ENCODE measurements around the gene BCR.

Gene BCR

GRCh38 chr22:23274146-23274526 lies 93.8 kb downstream of the BCR start:
- TF ChIP-seq, protein P1, sequence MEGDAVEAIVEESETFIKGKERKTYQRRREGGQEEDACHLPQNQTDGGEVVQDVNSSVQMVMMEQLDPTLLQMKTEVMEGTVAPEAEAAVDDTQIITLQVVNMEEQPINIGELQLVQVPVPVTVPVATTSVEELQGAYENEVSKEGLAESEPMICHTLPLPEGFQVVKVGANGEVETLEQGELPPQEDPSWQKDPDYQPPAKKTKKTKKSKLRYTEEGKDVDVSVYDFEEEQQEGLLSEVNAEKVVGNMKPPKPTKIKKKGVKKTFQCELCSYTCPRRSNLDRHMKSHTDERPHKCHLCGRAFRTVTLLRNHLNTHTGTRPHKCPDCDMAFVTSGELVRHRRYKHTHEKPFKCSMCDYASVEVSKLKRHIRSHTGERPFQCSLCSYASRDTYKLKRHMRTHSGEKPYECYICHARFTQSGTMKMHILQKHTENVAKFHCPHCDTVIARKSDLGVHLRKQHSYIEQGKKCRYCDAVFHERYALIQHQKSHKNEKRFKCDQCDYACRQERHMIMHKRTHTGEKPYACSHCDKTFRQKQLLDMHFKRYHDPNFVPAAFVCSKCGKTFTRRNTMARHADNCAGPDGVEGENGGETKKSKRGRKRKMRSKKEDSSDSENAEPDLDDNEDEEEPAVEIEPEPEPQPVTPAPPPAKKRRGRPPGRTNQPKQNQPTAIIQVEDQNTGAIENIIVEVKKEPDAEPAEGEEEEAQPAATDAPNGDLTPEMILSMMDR (IDR thresholded peaks at IDR 0.05; ENCODE audit: low read depth, low read length, missing control alignments): no peak
- no peak overlapping the region for H3K4me3 ChIP-seq (replicated peaks; ENCODE audit: low read depth, low read length)
- DNase-seq (ENCODE audit: extremely low read depth, low read depth): no peak

DNA sequence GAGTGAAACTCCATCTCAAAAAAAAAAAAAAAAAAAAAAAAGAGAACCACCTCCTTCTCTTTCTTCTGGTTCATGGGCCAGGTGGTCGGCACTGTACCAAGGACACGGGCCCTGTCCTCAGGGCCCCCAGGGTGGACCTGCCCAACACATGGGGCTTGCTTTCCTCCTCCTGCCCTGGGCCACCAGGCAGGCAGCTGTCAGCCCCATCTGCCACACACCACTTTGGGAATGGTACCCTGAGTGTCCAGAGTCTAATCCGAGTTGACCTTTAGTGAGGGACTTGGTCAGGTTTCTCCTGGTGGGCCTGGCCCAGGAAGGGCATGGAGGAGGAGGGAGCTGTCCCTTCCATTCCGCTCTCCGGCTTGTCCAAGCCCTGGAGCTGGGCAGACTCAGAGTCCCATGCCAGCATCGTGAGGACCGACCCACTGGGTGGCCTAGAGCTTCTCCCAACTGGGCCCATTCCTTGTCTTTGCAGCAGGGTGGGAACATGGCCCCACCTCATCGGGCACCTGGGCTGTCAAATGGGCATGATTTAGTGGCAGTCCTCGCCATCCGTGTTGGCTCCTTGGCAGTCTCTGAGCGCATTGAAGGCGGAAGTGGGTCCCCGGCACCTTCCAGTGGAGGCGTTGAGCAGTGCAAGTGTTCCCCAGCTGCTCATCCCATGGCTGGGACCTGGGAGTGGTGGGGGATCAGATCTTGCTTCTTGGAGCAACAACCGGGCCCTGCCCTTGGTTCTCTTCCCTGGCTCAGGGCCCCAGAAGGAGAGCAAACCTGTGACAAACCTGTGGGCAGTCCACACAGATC lies 94.8 kb downstream of the BCR start:
- TF ChIP-seq, protein P1 (IDR thresholded peaks at IDR 0.05; ENCODE audit: low read depth, low read length, missing control alignments): no peak
- no peak for DNase-seq (ENCODE audit: extremely low read depth, low read depth)
- H3K4me3 ChIP-seq (replicated peaks; ENCODE audit: low read depth, low read length): no peak overlapping the region

DNA sequence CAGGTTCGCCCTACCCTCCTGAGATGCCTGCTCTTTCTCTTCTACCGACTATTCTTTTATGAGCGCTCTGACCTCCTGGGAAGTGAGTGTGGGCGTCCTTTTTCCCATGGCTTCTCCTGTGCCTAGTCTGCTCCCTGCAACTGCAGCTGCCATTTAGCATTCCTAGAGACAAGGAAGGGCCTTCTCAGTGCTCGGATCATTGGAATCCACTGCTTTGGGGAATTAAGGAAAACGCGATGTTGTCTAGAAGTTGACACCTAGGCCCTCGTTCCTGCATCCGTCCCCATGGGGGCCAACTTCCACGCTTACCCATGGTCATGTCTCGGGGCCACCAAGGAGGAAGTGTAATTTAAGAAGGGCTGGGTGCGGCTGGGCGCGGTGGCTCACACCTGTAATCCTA lies 95.4 kb downstream of the BCR start:
- no peak for DNase-seq (ENCODE audit: extremely low read depth, low read depth)
- no peak overlapping the region for H3K4me3 ChIP-seq (replicated peaks; ENCODE audit: low read depth, low read length)
- TF ChIP-seq, protein P1 (IDR thresholded peaks at IDR 0.05; ENCODE audit: low read depth, low read length, missing control alignments): no peak

DNA sequence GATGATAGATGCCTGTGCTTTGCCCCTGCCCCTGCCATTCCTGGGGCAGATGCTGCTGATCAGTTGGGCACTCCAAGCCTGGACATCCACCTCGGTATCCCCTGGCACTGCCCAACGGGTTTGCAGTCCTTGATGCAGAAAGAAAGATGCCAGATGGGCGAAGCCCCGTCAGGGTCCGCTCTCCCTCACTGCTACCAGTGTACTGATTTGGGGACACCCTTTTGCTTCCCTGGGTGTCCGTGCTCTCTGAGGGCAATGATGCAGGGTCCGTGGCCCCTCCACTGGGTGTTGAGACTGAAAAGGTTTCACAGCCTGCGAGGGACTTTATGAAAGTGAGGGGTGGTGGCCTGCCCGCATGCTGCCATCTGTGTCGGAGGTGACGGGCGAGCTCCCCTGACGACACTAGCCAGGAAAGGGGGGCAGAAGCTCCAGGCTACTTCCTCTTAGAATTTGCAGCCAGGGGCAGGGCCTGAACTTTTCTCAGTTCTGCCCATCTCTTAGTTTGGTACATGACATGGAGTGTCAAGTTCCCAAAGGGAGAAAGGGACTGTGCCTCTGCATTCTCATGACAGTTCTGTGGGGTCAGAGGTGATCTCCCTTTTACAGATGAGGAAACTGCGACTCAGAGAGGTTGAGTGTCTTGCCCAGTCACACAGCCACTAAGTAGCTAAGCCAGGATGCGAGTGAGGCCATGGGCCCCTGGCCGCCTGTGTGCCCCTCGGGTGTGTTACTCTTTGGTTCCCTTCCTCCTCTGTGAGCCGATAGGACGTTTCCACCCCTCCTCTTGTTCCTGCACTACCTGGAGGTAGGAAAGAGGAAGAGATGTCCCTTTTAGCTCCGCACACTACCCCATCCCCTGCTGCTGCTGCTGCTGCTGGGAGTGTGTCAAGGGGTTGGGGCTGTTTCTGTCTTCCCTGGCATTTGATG lies 96.6 kb downstream of the BCR start:
- H3K4me3 ChIP-seq (replicated peaks; ENCODE audit: low read depth, low read length): no peak overlapping the region
- TF ChIP-seq, protein P1 (IDR thresholded peaks at IDR 0.05; ENCODE audit: low read depth, low read length, missing control alignments): no peak
- DNase-seq (ENCODE audit: extremely low read depth, low read depth): no peak

DNA sequence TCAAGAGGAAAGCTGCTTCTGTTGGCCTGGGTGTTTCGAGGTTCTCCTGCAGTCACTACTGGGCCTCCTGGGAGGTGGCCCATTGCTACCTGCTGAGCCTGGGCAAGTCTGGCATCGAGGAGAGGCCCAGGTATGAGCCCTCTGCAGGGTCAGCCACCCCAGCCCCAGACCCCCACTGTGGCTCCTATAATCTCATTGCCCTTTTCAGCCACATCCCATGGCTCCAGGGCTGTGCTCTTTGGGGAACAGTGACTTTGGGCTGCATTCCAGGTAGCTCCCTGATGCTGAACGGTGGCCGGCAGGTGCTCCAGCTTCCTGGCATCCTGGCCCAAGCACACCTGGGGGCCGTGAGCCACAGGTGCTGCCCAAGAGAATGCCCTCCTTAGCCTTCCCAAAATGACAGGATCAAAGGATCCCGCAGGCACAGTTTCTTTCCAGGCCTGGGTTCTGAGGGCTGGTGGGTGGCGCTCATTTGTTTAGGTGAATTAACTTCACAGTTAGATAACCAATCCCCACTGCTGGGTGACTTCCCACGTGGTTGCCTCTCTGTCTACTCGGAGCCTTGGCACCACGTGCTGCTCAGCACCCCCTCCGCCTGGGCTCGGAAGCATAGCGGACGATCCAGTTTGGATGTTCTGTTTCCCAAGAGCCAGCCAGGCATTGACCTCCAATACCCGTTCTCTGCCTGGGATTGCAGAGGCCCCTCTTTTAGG lies 97.4 kb downstream of the BCR start:
- TF ChIP-seq, protein P1 (IDR thresholded peaks at IDR 0.05; ENCODE audit: low read depth, low read length, missing control alignments): no peak
- no peak overlapping the region for H3K4me3 ChIP-seq (replicated peaks; ENCODE audit: low read depth, low read length)
- no peak for DNase-seq (ENCODE audit: extremely low read depth, low read depth)

GRCh38 chr22:23278883-23279675 lies 98.8 kb downstream of the BCR start:
- H3K4me3 ChIP-seq (replicated peaks; ENCODE audit: low read depth, low read length): no peak overlapping the region
- TF ChIP-seq, protein P1 (IDR thresholded peaks at IDR 0.05; ENCODE audit: low read depth, low read length, missing control alignments): no peak
- DNase-seq (ENCODE audit: extremely low read depth, low read depth): no peak

Measured in HFF-Myc (cell line).